Activated CD4-positive, alpha-beta T cell treated with anti-CD3 and anti-CD28 coated beads, Interleukin-2, amount 10 ng/mL, durations not matched to agents 24 days and 14 days (primary cell): ENCODE results near the gene GATA5. TPM values are rescaled to one million over a fixed set of nuclear protein-coding genes. Genes with fewer than 3 reads are reported as not detected.

Source experiments
- DNase-seq: peaks from one replicate; pipeline ENCODE4 v3.0.0; 2022
- H3K27ac Mint-ChIP-seq: one replicate; pipeline ENCODE4 v1.8.0; 2022; ENCODE audit warnings: mild to moderate bottlenecking, mixed read lengths
- H3K27me3 Mint-ChIP-seq: one replicate; pipeline ENCODE4 v1.8.0; 2022; ENCODE audit warnings: mixed read lengths
- H3K36me3 Mint-ChIP-seq: one replicate; pipeline ENCODE4 v1.8.0; 2022; ENCODE audit warnings: low read depth, mild to moderate bottlenecking, mixed read lengths
- H3K4me1 Mint-ChIP-seq: one replicate; pipeline ENCODE4 v1.8.0; 2021; ENCODE audit warnings: mixed read lengths
- H3K4me3 Mint-ChIP-seq: one replicate; pipeline ENCODE4 v1.8.0; 2022; ENCODE audit warnings: mild to moderate bottlenecking, moderate library complexity, mixed read lengths
- H3K9me3 Mint-ChIP-seq: one replicate; pipeline ENCODE4 v1.8.0; 2021; ENCODE audit warnings: mixed read lengths
- intact Hi-C: fragments of 100-400 bp; cut with micrococcal nuclease; formaldehyde crosslinking; loops from one replicate; pipeline ENCODE4 v1.15.1; 2023
- total RNA-seq: library from RNA; stranded (reverse); gene quantifications from 2 replicates; pipeline ENCODE4 v1.2.3, GENCODE V29; 2022

GATA5 gene
- total RNA-seq, 1 donor from 2014 or later: not detected

DNA sequence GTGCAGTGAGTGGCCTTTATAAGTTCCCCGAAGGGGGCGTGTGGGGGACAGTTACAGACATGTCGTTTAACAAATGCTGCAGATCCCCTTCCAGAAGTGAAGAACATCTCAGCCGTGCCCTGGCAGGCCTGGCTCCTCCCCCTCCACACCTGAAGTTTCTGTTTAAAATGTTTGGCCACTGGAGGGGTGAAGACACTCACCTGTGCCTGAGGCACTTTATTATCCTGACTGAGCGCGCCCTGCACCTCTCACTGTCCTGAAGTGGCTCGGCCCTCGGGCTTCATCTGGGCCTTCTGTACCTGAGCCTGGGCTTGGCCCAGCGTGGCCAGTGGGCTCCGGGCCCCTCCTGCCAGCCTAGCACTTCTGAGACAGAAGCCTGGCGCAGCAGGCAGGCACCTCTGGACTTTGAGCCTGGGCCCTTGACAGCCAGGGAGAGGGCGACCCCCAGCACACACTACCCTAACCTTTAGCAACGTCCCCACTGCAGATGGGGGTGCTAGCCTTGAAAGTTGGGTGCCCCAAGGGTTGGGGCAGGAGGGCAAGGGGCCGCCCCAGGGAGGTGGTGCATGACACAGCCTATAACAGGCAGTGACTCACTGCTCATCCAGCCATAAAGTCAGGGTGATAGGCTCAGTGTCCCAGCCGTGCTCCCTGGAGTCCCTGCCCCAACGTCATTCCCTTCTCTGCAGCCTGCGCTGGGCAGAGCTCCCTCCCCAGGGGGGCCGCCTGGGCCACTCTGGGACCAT lies 13.6 kb upstream of the GATA5 start:
- peaks cover 26% of the 10 kb centered on the region for H3K27me3 Mint-ChIP-seq
- no peak for DNase-seq
- no peaks in the 10 kb centered on the region for H3K9me3 Mint-ChIP-seq
- no peak overlapping the region for H3K4me3 Mint-ChIP-seq
- intact Hi-C loops: no loop called here
- H3K36me3 Mint-ChIP-seq: no peaks in the 10 kb centered on the region
- no peaks in the 10 kb centered on the region for H3K4me1 Mint-ChIP-seq
- no peak overlapping the region for H3K27ac Mint-ChIP-seq

DNA sequence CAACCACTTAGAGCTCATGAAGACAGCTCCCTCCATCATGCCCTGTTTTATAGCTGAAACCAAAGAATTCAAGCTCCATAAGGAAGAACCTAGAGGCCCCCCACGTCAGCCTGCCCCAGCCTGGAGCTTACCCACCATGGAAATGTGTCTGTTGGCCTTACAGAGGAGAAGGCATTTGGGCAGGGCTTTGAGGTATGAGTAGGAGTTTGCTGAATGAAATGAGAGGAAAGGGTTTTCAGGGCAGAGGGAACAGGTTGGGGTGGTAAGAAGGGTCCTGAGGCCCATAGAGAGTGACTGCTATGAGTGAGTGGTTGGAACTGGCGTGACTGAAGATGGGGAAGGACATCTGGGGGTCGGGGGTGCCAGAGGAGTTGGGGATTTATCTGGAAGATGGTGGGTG lies 12.7 kb upstream of the GATA5 start:
- H3K4me3 Mint-ChIP-seq: no peak overlapping the region

DNA sequence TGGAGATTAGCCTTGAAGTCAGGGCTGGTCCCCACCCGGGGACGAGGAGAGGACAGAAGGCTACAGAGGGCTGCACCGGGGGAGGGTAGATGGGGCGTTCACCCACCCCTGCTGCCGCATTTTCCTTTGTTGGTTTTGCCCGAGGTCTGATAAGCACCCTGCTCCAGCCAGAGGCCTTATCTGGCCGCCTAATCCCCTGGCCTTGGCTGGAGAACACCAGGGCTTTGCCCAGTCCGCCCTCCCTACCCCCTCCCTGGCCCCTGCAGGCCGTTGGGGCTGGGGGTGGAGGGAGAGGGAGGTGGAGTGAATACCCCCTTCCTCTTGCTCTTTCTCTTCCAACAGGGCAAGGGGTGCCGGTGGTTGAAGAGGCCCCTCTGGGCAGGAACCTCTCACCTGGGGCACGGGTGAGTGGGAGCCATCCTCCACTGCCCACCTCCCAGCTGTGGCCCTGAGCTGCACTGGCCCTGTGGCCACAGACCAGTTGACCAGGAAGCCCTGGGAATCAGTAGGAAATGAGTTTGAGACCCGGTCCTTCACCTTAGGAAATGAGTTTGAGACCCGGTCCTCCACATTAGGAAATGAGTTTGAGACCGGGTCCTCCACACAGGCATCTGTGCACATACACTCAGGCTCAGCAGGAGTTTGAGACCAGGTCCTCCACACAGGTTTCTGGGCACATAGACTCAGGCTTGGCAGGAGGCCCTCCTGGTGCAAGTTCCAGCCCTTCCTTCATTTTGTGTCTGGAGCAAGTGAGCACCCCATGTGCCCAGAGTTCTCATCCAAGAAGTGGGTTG lies 12.0 kb upstream of the GATA5 start:
- DNase-seq: no peak
- peaks cover 3% of the 10 kb centered on the region for H3K4me1 Mint-ChIP-seq
- intact Hi-C loops: no loop called here
- H3K27ac Mint-ChIP-seq: no peak overlapping the region
- H3K4me3 Mint-ChIP-seq: no peak overlapping the region
- H3K36me3 Mint-ChIP-seq: no peaks in the 10 kb centered on the region
- no peaks in the 10 kb centered on the region for H3K9me3 Mint-ChIP-seq
- H3K27me3 Mint-ChIP-seq: peaks cover 35% of the 10 kb centered on the region

More for the DNA sequence above, 12.7 kb upstream of the GATA5 start:
- DNase-seq: no peak
- Mint-ChIP-seq H3K4me1 (no peaks in the 10 kb centered on the region), H3K27me3 (peaks cover 28% of the 10 kb centered on the region), H3K27ac (no peak overlapping the region), H3K36me3 (no peaks in the 10 kb centered on the region), H3K9me3 (no peaks in the 10 kb centered on the region)
- intact Hi-C loops: no loop called here

DNA sequence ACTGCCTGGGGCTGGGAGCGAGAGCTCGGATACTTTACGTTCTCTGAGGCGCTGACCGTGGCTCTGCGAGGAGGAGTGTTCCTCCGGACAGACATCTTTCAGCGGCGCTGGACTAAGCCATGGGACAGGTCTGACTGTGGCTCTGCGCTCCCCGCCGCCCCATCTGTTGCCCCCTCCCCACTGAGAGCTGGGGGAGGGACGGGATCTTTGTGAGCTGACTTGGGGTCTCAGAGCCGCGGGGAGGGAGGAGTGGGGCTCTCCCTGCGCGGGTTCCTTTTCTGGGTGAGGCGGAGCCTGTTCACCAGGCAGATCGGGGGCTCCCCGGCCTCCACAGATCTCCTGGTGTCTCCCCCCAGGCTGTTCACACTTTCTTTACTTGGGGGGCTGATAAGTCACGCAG lies 11.3 kb upstream of the GATA5 start:
- Mint-ChIP-seq H3K9me3 (no peaks in the 10 kb centered on the region), H3K27me3 (peaks cover 41% of the 10 kb centered on the region), H3K27ac (no peak overlapping the region), H3K4me1 (peaks cover 4% of the 10 kb centered on the region), H3K4me3 (no peak overlapping the region), H3K36me3 (no peaks in the 10 kb centered on the region)
- intact Hi-C loops: no loop called here
- DNase-seq: no peak

DNA sequence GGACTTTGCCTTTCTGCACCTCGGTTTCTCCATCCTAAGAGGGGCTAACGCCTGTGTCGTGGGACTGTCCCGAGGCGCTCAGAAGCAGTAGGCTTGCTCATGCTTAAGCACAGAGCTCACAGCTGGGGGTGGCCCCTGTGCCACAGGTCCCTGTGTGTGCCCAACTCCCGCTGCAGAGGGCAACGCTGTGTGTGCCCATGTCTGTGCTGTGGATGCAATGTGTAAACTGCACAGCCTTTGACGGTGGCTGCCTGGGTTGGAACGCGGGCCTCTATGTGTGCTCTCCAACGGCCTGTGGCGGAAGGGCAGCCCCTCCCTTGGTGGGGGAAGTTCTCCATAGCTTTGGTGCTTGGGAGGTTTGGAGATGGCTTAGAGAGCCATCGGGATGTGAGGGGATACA lies 10.7 kb upstream of the GATA5 start:
- Mint-ChIP-seq H3K27ac (no peak overlapping the region), H3K27me3 (peaks cover 46% of the 10 kb centered on the region), H3K4me1 (peaks cover 4% of the 10 kb centered on the region), H3K36me3 (no peaks in the 10 kb centered on the region), H3K4me3 (no peak overlapping the region), H3K9me3 (no peaks in the 10 kb centered on the region)
- intact Hi-C loops: no loop called here
- no peak for DNase-seq

- H3K27ac Mint-ChIP-seq: no peak overlapping the region
- no peaks in the 10 kb centered on the region for H3K9me3 Mint-ChIP-seq
- no peaks in the 10 kb centered on the region for H3K36me3 Mint-ChIP-seq
- H3K4me3 Mint-ChIP-seq: no peak overlapping the region
- no peak for DNase-seq
- H3K27me3 Mint-ChIP-seq: peaks cover 46% of the 10 kb centered on the region
- peaks cover 4% of the 10 kb centered on the region for H3K4me1 Mint-ChIP-seq
- intact Hi-C loops: no loop called here
These were observed 9.9 kb upstream of the GATA5 start for GRCh38 chr20:62485701-62486089.

- Mint-ChIP-seq H3K27ac (no peak overlapping the region), H3K27me3 (peaks cover 46% of the 10 kb centered on the region), H3K36me3 (no peaks in the 10 kb centered on the region), H3K4me3 (no peak overlapping the region), H3K4me1 (peaks cover 4% of the 10 kb centered on the region), H3K9me3 (no peaks in the 10 kb centered on the region)
- no peak for DNase-seq
- intact Hi-C loops: no loop called here
These were observed 9.4 kb upstream of the GATA5 start for GRCh38 chr20:62485062-62485700.

DNA sequence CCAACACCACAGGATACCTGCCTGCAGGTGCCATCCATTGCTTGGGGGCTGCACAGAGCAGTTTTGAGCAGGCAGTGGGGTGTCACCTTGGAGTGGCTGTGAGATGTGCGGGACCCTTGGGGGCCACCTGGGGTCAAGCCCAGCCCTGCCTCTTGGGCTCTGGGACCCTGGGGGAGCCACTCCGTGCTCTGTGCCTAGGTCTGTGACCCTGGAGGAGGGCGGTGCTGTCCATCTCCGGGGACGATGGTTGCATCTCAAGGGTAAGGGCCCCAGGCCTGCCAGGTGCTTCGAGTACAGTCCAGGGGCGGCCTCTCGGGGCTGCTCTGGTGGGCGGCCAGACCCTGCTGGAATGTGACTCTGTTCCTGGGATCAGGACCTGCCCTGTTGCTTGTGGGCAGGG lies 8.7 kb upstream of the GATA5 start:
- no peak for DNase-seq
- no peak overlapping the region for H3K27ac Mint-ChIP-seq
- peaks cover 4% of the 10 kb centered on the region for H3K4me1 Mint-ChIP-seq
- intact Hi-C loops: no loop called here
- H3K9me3 Mint-ChIP-seq: no peaks in the 10 kb centered on the region
- H3K36me3 Mint-ChIP-seq: no peaks in the 10 kb centered on the region
- no peak overlapping the region for H3K4me3 Mint-ChIP-seq
- peaks cover 50% of the 10 kb centered on the region for H3K27me3 Mint-ChIP-seq

DNA sequence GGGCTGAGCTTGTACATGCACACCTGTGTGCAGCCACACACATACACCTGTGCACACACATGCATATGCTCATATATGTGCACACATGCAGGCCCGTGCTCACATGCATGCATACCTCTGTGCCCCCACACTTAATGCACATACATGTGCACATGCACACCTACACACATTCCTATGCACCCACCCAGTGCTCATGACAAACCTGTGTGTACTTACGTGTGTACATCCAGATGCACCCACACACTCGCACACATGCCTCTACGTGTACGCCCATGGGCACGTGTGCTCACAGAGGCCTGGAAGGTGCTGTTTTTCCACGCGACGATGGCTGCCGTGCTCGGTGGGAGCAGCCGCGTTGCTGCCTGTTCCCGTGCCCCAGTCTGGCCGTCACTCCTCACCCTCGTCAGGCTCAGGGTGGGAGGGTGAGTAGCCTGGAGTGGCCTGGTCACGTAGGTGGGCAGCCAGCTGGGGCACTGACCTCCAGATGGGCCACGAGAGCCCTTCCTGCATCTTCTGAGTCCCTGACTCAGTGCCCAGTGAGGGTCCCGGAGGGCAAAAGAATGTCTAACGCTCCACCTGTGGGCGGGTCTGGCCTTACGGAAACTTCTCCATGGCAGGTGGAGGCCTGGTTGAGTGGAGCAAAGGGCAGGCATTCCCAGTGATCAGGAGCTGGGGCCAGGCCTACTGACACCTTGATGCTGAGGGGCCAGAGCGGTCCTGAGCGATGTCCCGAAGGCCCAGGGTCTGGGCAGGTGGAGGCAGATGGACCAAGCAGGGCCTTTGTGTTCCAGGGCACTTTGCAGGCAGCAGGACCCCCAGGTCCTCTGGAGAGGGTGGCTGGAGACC lies 8.0 kb upstream of the GATA5 start:
- Mint-ChIP-seq H3K27ac (no peak overlapping the region), H3K27me3 (peaks cover 56% of the 10 kb centered on the region), H3K9me3 (no peaks in the 10 kb centered on the region), H3K4me3 (no peak overlapping the region), H3K4me1 (peaks cover 4% of the 10 kb centered on the region), H3K36me3 (no peaks in the 10 kb centered on the region)
- no peak for DNase-seq
- intact Hi-C loops: no loop called here

DNA sequence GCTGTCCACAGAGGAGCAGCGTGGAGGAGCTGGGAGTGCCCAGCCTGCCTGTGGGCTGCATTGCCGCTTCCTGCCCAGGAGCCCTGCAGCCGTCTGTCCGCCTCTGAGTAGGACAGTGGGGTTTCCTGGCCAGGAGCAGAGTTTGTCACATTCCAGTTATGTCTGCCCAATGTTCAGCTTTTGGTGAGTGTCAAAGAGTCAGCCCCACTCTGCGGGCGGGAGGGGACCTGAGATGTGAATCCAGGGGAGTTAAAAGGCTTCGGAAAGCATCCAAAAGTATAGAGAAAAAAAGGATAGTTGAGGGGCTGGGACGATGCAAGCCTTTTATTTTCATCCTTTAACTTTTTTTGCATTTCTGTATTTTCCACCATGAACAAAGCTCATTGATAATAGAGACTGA lies 7.2 kb upstream of the GATA5 start:
- Mint-ChIP-seq H3K27me3 (peaks cover 59% of the 10 kb centered on the region), H3K27ac (no peak overlapping the region), H3K4me1 (peaks cover 4% of the 10 kb centered on the region), H3K9me3 (no peaks in the 10 kb centered on the region), H3K36me3 (no peaks in the 10 kb centered on the region), H3K4me3 (no peak overlapping the region)
- intact Hi-C loops: no loop called here
- no peak for DNase-seq

GRCh38 chr20:62482146-62482809 lies 6.5 kb upstream of the GATA5 start:
- DNase-seq: no peak
- Mint-ChIP-seq H3K27ac (no peak overlapping the region), H3K4me1 (peaks cover 4% of the 10 kb centered on the region), H3K27me3 (peaks cover 64% of the 10 kb centered on the region), H3K4me3 (no peak overlapping the region), H3K36me3 (no peaks in the 10 kb centered on the region), H3K9me3 (no peaks in the 10 kb centered on the region)
- intact Hi-C loops: no loop called here

DNA sequence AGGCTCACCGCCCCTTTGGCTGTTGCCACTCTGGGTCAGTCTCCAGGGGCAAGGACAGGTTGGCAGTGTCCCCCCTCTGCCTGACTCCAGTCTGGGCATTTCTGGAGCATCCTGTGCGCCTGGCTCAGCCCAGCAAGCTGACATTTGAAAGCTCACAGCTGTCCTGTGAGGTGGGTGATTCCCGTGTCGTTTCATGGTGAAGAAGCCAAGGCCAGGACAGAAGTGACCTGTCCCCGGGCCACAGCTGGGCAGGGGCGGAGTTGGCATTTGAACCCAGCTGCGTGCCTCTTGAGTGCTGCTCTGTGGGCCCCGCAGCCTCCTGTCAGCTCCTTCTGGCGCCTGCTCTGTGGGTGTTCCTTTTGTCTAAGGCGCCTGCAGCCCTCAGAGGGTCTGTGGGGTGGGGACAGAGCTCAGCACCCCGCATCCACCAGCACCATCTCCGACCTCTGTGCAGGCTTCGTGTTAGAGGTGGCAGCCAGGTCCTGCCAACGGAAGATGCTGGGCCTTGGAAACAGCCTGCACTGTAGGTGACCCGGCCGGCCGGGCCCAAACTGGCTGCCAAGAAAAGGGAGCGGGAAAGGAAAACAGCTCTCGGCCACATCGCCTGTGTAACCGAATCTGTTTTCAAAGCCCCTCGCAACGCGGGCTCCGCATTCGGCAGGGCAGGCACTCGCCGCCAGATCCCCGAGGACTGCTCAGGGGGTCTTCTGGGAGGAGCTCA lies 5.8 kb upstream of the GATA5 start:
- Mint-ChIP-seq H3K9me3 (no peaks in the 10 kb centered on the region), H3K4me3 (no peak overlapping the region), H3K4me1 (peaks cover 4% of the 10 kb centered on the region), H3K27ac (no peak overlapping the region), H3K27me3 (peaks cover 62% of the 10 kb centered on the region), H3K36me3 (no peaks in the 10 kb centered on the region)
- intact Hi-C loops: no loop called here
- DNase-seq: no peak

DNA sequence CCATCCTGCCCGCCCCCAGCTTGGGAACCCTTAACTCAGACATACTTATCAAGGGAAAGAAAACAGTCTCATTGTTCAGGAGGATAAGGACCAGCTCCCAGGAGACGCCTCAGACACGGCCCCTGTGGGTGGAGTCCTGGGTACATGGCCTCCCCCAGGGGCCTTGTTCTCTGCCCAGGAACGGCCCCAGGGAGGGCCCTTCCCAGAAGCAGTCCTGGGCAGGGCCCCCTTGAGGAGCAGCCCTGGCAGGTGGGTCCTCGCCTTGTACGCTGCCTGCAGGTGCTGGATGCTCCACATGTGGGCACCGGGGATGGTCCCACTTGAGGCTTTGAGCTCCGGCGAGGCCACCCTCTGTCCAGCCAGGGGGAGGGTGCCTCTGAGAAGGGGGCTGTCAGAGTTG lies 4.5 kb upstream of the GATA5 start:
- Mint-ChIP-seq H3K4me3 (no peak overlapping the region), H3K36me3 (no peaks in the 10 kb centered on the region), H3K27me3 (peaks cover 56% of the 10 kb centered on the region), H3K4me1 (peaks cover 4% of the 10 kb centered on the region), H3K27ac (no peak overlapping the region), H3K9me3 (no peaks in the 10 kb centered on the region)
- intact Hi-C loops: no loop called here
- DNase-seq: no peak
